ENCODE data around the gene MAFG. TPM values are rescaled to one million over a fixed set of nuclear protein-coding genes. Genes with fewer than 3 reads are reported as not detected.

The MAFG gene
- total and polyA plus RNA-seq, 12 donors = 7.7 to 44.5 (median 22.1) TPM

GRCh38 chr17:81912441-81913309 lies 14.9 kb downstream of the MAFG start:
- peaks cover 0 to 36% of the 10 kb centered on the region in 2 donors for H3K36me3 ChIP-seq (replicated peaks in 1 of 2)
- no peaks in the 10 kb centered on the region for H3K9me3 ChIP-seq (replicated peaks in 1 of 3)
- 87 to 93% (median 91%) methylated on average over 30 to 32 of the region's 32 CpGs for WGBS, 4 donors
- intact Hi-C loops (cut with DNase I) = no loop called here
- H3K27me3 ChIP-seq = no peaks in the 10 kb centered on the region
- no peak for TF ChIP-seq POLR2A (IDR thresholded peaks at IDR 0.05)
- TF ChIP-seq CTCF (IDR thresholded peaks at IDR 0.05) = no peak
- H3K4me1 ChIP-seq (replicated peaks in 1 of 2) = peaks cover 17 to 26% of the 10 kb centered on the region in 2 donors
- no peak for DNase-seq
- H3K27ac ChIP-seq = no peak overlapping the region
- no peak overlapping the region for H3K4me3 ChIP-seq

DNA sequence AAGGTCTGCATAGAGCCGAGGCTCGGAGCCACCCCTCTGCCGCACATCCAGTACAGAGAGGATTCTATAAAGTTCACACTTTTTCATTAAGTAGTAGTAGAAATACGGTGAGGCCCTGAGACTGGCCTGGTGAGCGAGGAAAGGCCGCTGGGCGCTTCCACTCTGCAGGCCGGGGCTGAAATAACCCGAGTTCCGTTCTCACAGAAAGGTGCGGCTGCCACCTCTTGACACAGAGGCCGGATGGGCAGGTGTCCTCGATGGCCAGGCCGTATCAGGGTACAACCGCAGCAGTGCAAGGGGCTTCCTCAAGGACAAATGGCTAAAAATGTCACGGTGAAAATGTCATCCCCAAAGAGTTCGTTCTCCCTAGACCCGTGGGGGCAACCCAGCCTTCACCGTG lies 15.6 kb downstream of the MAFG start:
- Histone ChIP-seq H3K27ac (peak overlapping the region in 2 of 5 donors; percentile 15 to 30), H3K9me3 (replicated peaks in 1 of 3) (no peaks in the 10 kb centered on the region), H3K4me3 (peak overlapping the region in 1 of 4 donors; percentile 26), H3K4me1 (replicated peaks in 1 of 2) (peaks cover 12 to 20% of the 10 kb centered on the region in 2 donors), H3K27me3 (no peaks in the 10 kb centered on the region), H3K36me3 (replicated peaks in 1 of 2) (peaks cover 0 to 36% of the 10 kb centered on the region in 2 donors)
- TF ChIP-seq CTCF (IDR thresholded peaks at IDR 0.05) (no peak), POLR2A (IDR thresholded peaks at IDR 0.05) (no peak)
- intact Hi-C loops (cut with DNase I) = no loop called here
- WGBS, 4 donors = 77 to 82% (median 80%) methylated on average over 14 to 19 of the region's 19 CpGs
- no peak for DNase-seq

DNA sequence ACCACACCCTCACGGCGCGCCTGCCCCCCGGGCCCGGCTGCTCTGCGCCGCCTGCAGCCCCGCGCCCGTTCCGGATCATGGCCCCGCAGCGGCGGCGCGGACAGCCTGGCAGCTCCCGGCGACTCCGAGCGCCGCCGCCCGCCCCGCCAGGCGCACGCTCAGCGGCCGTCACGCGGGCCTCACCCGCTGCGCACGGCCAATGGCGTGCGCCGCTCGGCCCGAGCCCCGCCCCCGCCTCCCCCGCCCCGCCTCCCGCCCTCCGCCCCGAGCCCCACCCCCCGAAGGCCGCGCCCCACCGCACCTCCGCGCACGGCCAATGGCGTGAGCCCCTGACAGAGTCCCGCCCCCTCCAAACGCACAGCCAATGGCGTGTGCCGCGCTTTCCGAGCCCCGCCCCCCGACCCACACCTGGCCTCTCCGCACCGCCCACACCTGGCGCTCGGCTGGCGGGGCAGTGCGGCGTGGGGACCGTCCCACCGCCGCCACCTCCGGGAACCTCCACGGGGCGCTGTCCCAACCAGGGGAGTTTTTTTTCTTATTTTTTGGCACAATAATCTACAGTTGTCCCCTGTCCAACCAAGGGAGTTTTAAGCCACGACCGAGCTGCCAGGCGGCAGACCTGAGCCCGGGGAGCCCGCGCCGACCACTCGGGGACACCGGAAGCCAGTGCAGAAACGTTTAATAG lies 16.1 kb downstream of the MAFG start, which contains the start of gene PCYT2:
Gene PCYT2, minus strand, starts transcription at position 123 of the 685 bp plus-strand sequence. Its CDS starts 44 bp downstream, at position 79.
- H3K27me3 ChIP-seq = no peaks in the 10 kb centered on the region
- H3K4me3 ChIP-seq = peak within 1 kb of the TSS in 3 of 4 donors; percentile 25 to 84 (median 36)
- peak within 1 kb of the TSS in 3 of 5 donors; percentile 15 to 84 (median 30) for H3K27ac ChIP-seq
- peaks cover 7 to 15% of the 10 kb centered on the region in 2 donors for H3K4me1 ChIP-seq (replicated peaks in 1 of 2)
- intact Hi-C loops (cut with DNase I) = no loop called here
- peaks cover 0 to 36% of the 10 kb centered on the region in 2 donors for H3K36me3 ChIP-seq (replicated peaks in 1 of 2)
- H3K9me3 ChIP-seq (replicated peaks in 1 of 3) = no peaks in the 10 kb centered on the region
- TF ChIP-seq POLR2A (IDR thresholded peaks at IDR 0.05) (peak in 1 of 2 donors; percentile 31), CTCF (IDR thresholded peaks at IDR 0.05) (peak in 1 of 6 experiments; percentile 14)
- WGBS, 4 donors = 2 to 20% (median 4%) methylated on average over 13 to 84 of the region's 84 CpGs
- DNase-seq = peak; percentile 89 to 94 (median 92)

- TF ChIP-seq CTCF (IDR thresholded peaks at IDR 0.05) (no peak), POLR2A (IDR thresholded peaks at IDR 0.05) (no peak)
- H3K4me1 ChIP-seq (replicated peaks in 1 of 2) = peaks cover 7 to 11% of the 10 kb centered on the region in 2 donors
- H3K4me3 ChIP-seq = peak overlapping the region in 3 of 4 donors; percentile 25 to 84 (median 36)
- peak overlapping the region in 1 of 5 donors; percentile 84 for H3K27ac ChIP-seq
- no peaks in the 10 kb centered on the region for H3K27me3 ChIP-seq
- no peaks in the 10 kb centered on the region for H3K9me3 ChIP-seq (replicated peaks in 1 of 3)
- DNase-seq = peak in 1 of 7 donors; percentile 51
- H3K36me3 ChIP-seq (replicated peaks in 1 of 2) = peaks cover 0 to 36% of the 10 kb centered on the region in 2 donors
- intact Hi-C loops (cut with DNase I) = no loop called here
- WGBS, 4 donors = 1 to 4% (median 3%) methylated on average over 11 to 55 of the region's 55 CpGs; no CpG with 5 or more reads in 1 of the 4 donors
Measured at GRCh38 chr17:81910840-81911276, 16.7 kb downstream of the MAFG start.

All from adrenal gland (tissue), 12 donors.